Fibroblast of lung (primary cell): ENCODE measurements around the gene RAB18. TPM values are rescaled to one million over a fixed set of nuclear protein-coding genes. Genes with fewer than 3 reads are reported as not detected.

Source experiments
- DNase-seq, 2 donors: peaks; one replicate each; pipeline versions ENCODE4 v3.0.0 to v3.0.0-alpha.2; 2010; ENCODE audit warnings: low read depth in 2 of 2
- H2AFZ ChIP-seq: 2 replicates; pipeline ENCODE4 v1.5.1; 2012; ENCODE audit warnings: low read length, control low read depth, inconsistent platforms
- H3K27ac ChIP-seq: 2 replicates; pipeline ENCODE4 v1.5.1; 2011; ENCODE audit warnings: low read length, control low read depth; ENCODE audit not compliant: insufficient read depth
- H3K27me3 ChIP-seq: 2 replicates; pipeline ENCODE4 v1.5.1; 2011; ENCODE audit warnings: mild to moderate bottlenecking, low read length; ENCODE audit not compliant: control insufficient read depth, insufficient read depth
- H3K36me3 ChIP-seq: 2 replicates; pipeline ENCODE4 v1.5.1; 2011; ENCODE audit warnings: low read length; ENCODE audit not compliant: control insufficient read depth, insufficient read depth
- H3K4me1 ChIP-seq: 2 replicates; pipeline ENCODE4 v1.5.1; 2011; ENCODE audit warnings: low read length; ENCODE audit not compliant: control insufficient read depth, insufficient read depth; ENCODE audit errors: extremely low read depth
- H3K4me2 ChIP-seq: 2 replicates; pipeline ENCODE4 v1.5.1; 2011; ENCODE audit warnings: low read length, control low read depth; ENCODE audit not compliant: insufficient read depth; ENCODE audit errors: extremely low read depth
- H3K4me3 ChIP-seq, 4 experiments: fragments of 200-600 bp in 1 of 4; sonication (generic) in 1 of 4; replicated peaks in 1 of 4; 2 replicates each; pipeline ENCODE4 v1.5.1; 2011 to 2016; ENCODE audit warnings: low read length in 4 of 4, low read depth in 3 of 4, mild to moderate bottlenecking in 3 of 4, control low read depth in 2 of 4, inconsistent platforms in 1 of 4, mixed read lengths in 1 of 4; ENCODE audit not compliant: insufficient read depth in 1 of 4; ENCODE audit errors: control extremely low read depth in 1 of 4
- H3K79me2 ChIP-seq: 2 replicates; pipeline ENCODE4 v1.5.1; 2012; ENCODE audit warnings: mild to moderate bottlenecking, low read length, inconsistent platforms; ENCODE audit not compliant: control insufficient read depth, insufficient read depth
- H3K9ac ChIP-seq: 2 replicates; pipeline ENCODE4 v1.5.1; 2011; ENCODE audit warnings: mild to moderate bottlenecking, low read length, control low read depth; ENCODE audit not compliant: insufficient read depth
- H3K9me3 ChIP-seq: 2 replicates; pipeline ENCODE4 v1.5.1; 2012; ENCODE audit warnings: low read depth, low read length; ENCODE audit not compliant: control insufficient read depth, insufficient read depth
- H4K20me1 ChIP-seq: 2 replicates; pipeline ENCODE4 v1.5.1; 2011; ENCODE audit warnings: low read length; ENCODE audit not compliant: control insufficient read depth, insufficient read depth; ENCODE audit errors: extremely low read depth
- CTCF ChIP-seq, 2 donors: IDR thresholded peaks in 1 of 2; conservative IDR thresholded peaks in 1 of 2; 1 replicate in 1 of 2; 2 replicates in 1 of 2; pipeline ENCODE4 v1.5.1; 2011 to 2012; ENCODE audit warnings: low read length in 2 of 2, control low read depth in 1 of 2, inconsistent platforms in 1 of 2, low read depth in 1 of 2, mild to moderate bottlenecking in 1 of 2
- EZH2 ChIP-seq: IDR thresholded peaks from 2 replicates; pipeline ENCODE4 v1.5.1; 2012; ENCODE audit warnings: low read length, control low read depth, mild to moderate bottlenecking; ENCODE audit errors: missing control alignments
- polyA minus RNA-seq: library from RNA; depleted of rRNA, polyadenylated mRNA; stranded (reverse); fragments of >200 nt; gene quantifications from 2 replicates; pipeline ENCODE4 v1.2.3, GENCODE V29; 2011; ENCODE audit warnings: low replicate concordance
- polyA plus RNA-seq, 2 donors: library from polyadenylated mRNA; depleted of rRNA in 1 of 2; stranded (reverse) in 1 of 2; unstranded in 1 of 2; fragments of >200 nt; gene quantifications; 2 replicates each; pipeline ENCODE4 v1.2.1, GENCODE V29; 2011 to 2012; ENCODE audit warnings: missing spikeins in 1 of 2
- total RNA-seq: library from RNA; depleted of rRNA; stranded (reverse); fragments of >200 nt; gene quantifications from 2 replicates; pipeline ENCODE4 v1.2.1, GENCODE V29; 2014

The RAB18 gene
- total RNA-seq (36.0 and 42.1 TPM in 2 replicates), polyA plus RNA-seq (74.4 and 95.2 TPM in 2 replicates), polyA minus RNA-seq (1.3 and 1.7 TPM in 2 replicates)
- polyA plus RNA-seq (2012): 78.8 and 83.1 TPM in 2 replicates

GRCh38 chr10:27504007-27504807 is at the start of gene RAB18:
RAB18 (plus strand) TSS chr10:27504304; CDS start chr10:27504370, 66 bp downstream.
- Histone ChIP-seq H3K27ac (peak within 1 kb of the TSS; percentile 86), H3K4me2 (peak within 1 kb of the TSS; percentile 98), H3K79me2 (peaks cover 51% of the 10 kb centered on the region), H3K4me1 (peaks cover 3% of the 10 kb centered on the region), H3K9ac (peak within 1 kb of the TSS; percentile 96), H3K36me3 (no peaks in the 10 kb centered on the region), H3K9me3 (no peaks in the 10 kb centered on the region), H3K27me3 (no peaks in the 10 kb centered on the region), H2AFZ (peak within 1 kb of the TSS; percentile 98), H4K20me1 (no peaks in the 10 kb centered on the region), H3K4me3 (peak within 1 kb of the TSS; percentile 87 to 93 (median 90))
- DNase-seq: peak; percentile 98 to 99
- TF ChIP-seq EZH2 (no peak), CTCF (conservative IDR thresholded peaks at IDR 0.05 in 1 of 2, IDR thresholded peaks at IDR 0.05 in 1 of 2; ENCODE audit: low read depth in 1 of 2, low read length in 2 of 2) (peak in 1 of 2 donors; percentile 5)

- Histone ChIP-seq H4K20me1 (no peaks in the 10 kb centered on the region), H3K79me2 (no peaks in the 10 kb centered on the region), H3K9ac (no peak overlapping the region), H3K27me3 (no peaks in the 10 kb centered on the region), H3K36me3 (no peaks in the 10 kb centered on the region), H3K4me1 (no peaks in the 10 kb centered on the region), H2AFZ (no peak overlapping the region), H3K9me3 (no peaks in the 10 kb centered on the region), H3K4me3 (no peak overlapping the region), H3K4me2 (no peak overlapping the region), H3K27ac (no peak overlapping the region)
- no peak for DNase-seq
- TF ChIP-seq CTCF (conservative IDR thresholded peaks at IDR 0.05 in 1 of 2, IDR thresholded peaks at IDR 0.05 in 1 of 2; ENCODE audit: low read depth in 1 of 2, low read length in 2 of 2) (no peak), EZH2 (no peak)
These were observed 49.3 kb upstream of the RAB18 start for GRCh38 chr10:27454837-27455236.

- Histone ChIP-seq H3K4me2 (no peak overlapping the region), H3K27ac (no peak overlapping the region), H4K20me1 (no peaks in the 10 kb centered on the region), H2AFZ (no peak overlapping the region), H3K27me3 (no peaks in the 10 kb centered on the region), H3K79me2 (no peaks in the 10 kb centered on the region), H3K9ac (no peak overlapping the region), H3K36me3 (no peaks in the 10 kb centered on the region), H3K4me1 (no peaks in the 10 kb centered on the region), H3K9me3 (no peaks in the 10 kb centered on the region), H3K4me3 (no peak overlapping the region)
- no peak for DNase-seq
- TF ChIP-seq EZH2 (no peak), CTCF (conservative IDR thresholded peaks at IDR 0.05 in 1 of 2, IDR thresholded peaks at IDR 0.05 in 1 of 2; ENCODE audit: low read depth in 1 of 2, low read length in 2 of 2) (no peak)
These were observed 46.7 kb upstream of the RAB18 start for GRCh38 chr10:27457261-27457945.
